Testis (tissue), 3 donors: ENCODE results near the gene IFNE. TPM values are rescaled to one million over a fixed set of nuclear protein-coding genes. Genes with fewer than 3 reads are reported as not detected.

Experiments
- DNase-seq: peaks from one replicate; pipeline ENCODE4 v3.0.0-alpha.2; 2019
- H3K27ac ChIP-seq, 2 donors: fragments of 200-600 bp; sonication (generic); one replicate each; pipeline ENCODE4 v1.5.1; 2019
- H3K27me3 ChIP-seq: fragments of 200-600 bp; sonication (generic); one replicate; pipeline ENCODE4 v1.5.1; 2019
- H3K36me3 ChIP-seq: fragments of 200-600 bp; sonication (generic); one replicate; pipeline ENCODE4 v1.5.1; 2017; ENCODE audit warnings: low read depth; ENCODE audit errors: missing control alignments
- H3K4me1 ChIP-seq: fragments of 200-600 bp; sonication (generic); one replicate; pipeline ENCODE4 v1.5.1; 2019
- H3K4me3 ChIP-seq, 2 donors: fragments of 200-600 bp; sonication (generic); one replicate each; pipeline ENCODE4 v1.5.1; 2017 to 2019
- H3K9me3 ChIP-seq: fragments of 200-600 bp; sonication (generic); one replicate; pipeline ENCODE4 v1.5.1; 2017
- POLR2A ChIP-seq: fragments of 450-650 bp; IDR thresholded peaks from one replicate; pipeline ENCODE4 v1.6.1; 2017; ENCODE audit warnings: antibody characterized with exemption, mild to moderate bottlenecking, moderate library complexity
- WGBS, 2 donors: methylation state at CpG; one replicate each; pipeline ENCODE4 v1.1.5; 2018; 5-methylcytosine and 5-hydroxymethylcytosine counted together
- intact Hi-C: fragments of 100-400 bp; cut with DNase I; formaldehyde crosslinking; loops from one replicate; pipeline ENCODE4 v1.15.1; 2023; ENCODE audit warnings: low total_unique reads
- polyA plus RNA-seq: library from polyadenylated mRNA; stranded (reverse); fragments of 350-450 nt; fragmentation: Illumina TruSeq; extraction: RNeasy Lipid Tissue Mini Kit (QIAGEN cat#74804); gene quantifications from one replicate; pipeline ENCODE4 v1.2.3, GENCODE V29; 2014; ENCODE audit warnings: low read depth, low replicate concordance; ENCODE audit not compliant: insufficient read depth
- total RNA-seq, 2 donors: library from RNA; depleted of rRNA; stranded (reverse); fragments of >200 nt; gene quantifications; one replicate each; pipeline ENCODE4 v1.2.3, GENCODE V29; 2016
- TF ChIP-seq, protein P1 (sequence below), 3 experiments: fragments of 450-650 bp in 2 of 3; fragments of 200-600 bp in 1 of 3; sonication (generic) in 1 of 3; IDR thresholded peaks; one replicate each; pipeline ENCODE4 v1.5.1; 2016 to 2019; ENCODE audit warnings: antibody characterized with exemption in 3 of 3, mild to moderate bottlenecking in 2 of 3, moderate library complexity in 1 of 3

IFNE gene
- total and polyA plus RNA-seq, 3 donors from 2014 or later: 0.47 TPM; not detected in 2

DNA sequence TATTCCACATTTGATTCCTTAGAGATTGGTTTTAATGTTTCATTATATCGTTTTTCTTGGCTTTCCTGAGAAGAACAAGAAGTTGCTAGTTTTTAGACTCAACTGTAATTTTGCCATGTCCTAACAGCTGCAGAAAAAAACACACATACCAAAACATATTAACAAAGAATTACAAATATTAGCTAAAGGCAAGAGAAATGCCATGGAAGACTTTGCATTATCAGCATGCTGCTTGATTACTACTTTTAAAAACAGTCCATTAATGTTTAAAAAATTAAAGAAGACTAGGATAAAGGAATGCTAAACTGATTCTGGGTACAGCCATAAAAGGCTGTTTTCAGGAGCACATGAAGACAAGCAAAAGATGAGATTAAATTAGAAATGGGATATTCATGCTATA lies 20.5 kb upstream of the IFNE start:
- Histone ChIP-seq H3K27me3 (no peaks in the 10 kb centered on the region), H3K36me3 (no peaks in the 10 kb centered on the region), H3K27ac (no peak overlapping the region), H3K9me3 (no peaks in the 10 kb centered on the region), H3K4me1 (no peaks in the 10 kb centered on the region), H3K4me3 (no peak overlapping the region)
- no peak for TF ChIP-seq POLR2A
- TF ChIP-seq, protein P1, sequence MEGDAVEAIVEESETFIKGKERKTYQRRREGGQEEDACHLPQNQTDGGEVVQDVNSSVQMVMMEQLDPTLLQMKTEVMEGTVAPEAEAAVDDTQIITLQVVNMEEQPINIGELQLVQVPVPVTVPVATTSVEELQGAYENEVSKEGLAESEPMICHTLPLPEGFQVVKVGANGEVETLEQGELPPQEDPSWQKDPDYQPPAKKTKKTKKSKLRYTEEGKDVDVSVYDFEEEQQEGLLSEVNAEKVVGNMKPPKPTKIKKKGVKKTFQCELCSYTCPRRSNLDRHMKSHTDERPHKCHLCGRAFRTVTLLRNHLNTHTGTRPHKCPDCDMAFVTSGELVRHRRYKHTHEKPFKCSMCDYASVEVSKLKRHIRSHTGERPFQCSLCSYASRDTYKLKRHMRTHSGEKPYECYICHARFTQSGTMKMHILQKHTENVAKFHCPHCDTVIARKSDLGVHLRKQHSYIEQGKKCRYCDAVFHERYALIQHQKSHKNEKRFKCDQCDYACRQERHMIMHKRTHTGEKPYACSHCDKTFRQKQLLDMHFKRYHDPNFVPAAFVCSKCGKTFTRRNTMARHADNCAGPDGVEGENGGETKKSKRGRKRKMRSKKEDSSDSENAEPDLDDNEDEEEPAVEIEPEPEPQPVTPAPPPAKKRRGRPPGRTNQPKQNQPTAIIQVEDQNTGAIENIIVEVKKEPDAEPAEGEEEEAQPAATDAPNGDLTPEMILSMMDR (IDR thresholded peaks at IDR 0.05): no peak
- WGBS, 2 donors: 71 to 76% methylated on average over 1 of the region's 1 CpG
- no peak for DNase-seq
- intact Hi-C loops: no loop called here

DNA sequence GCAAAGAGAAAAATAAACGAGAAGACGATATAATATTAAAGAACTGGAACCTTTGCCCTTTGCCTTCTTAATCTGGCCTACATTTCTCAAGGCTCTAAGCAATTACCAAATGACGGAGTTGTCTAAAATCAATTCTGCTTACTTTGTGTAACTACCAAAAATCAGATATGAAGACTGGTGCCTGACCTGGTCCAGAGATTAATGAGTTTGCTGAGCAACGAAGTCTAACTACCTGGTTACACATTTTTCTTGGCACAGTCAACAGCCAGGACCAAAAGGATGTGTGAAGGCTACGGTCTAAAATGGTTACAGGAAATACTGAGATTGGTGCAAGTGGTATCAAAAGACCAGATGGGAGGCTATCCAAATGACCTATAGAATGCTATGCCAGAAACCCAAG lies 17.8 kb upstream of the IFNE start:
- 82 to 89% methylated on average over 5 of the region's 5 CpGs for WGBS, 2 donors
- no peak for DNase-seq
- H3K27me3 ChIP-seq: no peaks in the 10 kb centered on the region
- H3K4me1 ChIP-seq: no peaks in the 10 kb centered on the region
- no peaks in the 10 kb centered on the region for H3K9me3 ChIP-seq
- H3K27ac ChIP-seq: no peak overlapping the region
- H3K36me3 ChIP-seq: no peaks in the 10 kb centered on the region
- no peak for TF ChIP-seq POLR2A
- TF ChIP-seq, protein P1 (IDR thresholded peaks at IDR 0.05): no peak
- intact Hi-C loops: no loop called here
- H3K4me3 ChIP-seq: no peak overlapping the region

DNA sequence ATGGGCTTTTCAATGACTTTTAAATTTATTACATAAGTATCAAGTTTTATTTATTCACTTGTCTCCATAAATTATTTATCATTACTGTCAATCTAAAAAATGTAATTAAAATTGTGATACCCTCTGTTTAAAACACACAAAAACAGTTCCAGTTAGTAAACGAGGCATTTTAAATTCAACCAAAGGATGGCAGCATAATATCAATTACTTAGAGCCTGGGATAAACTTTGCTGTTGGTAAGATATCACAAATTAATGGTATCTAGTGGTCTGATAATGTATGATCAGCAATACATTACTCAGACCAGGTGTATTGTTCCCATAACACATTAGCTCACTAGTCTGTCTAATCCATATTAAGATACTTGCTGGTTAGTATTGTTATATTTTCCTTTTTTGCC lies 9.6 kb upstream of the IFNE start:
- Histone ChIP-seq H3K27ac (no peak overlapping the region), H3K9me3 (no peaks in the 10 kb centered on the region), H3K4me3 (no peak overlapping the region), H3K36me3 (no peaks in the 10 kb centered on the region), H3K27me3 (no peaks in the 10 kb centered on the region), H3K4me1 (no peaks in the 10 kb centered on the region)
- TF ChIP-seq POLR2A: no peak
- TF ChIP-seq, protein P1 (IDR thresholded peaks at IDR 0.05): no peak
- DNase-seq: no peak
- intact Hi-C loops: no loop called here
- WGBS, 2 donors: 63 to 75% methylated on average over 1 of the region's 1 CpG

DNA sequence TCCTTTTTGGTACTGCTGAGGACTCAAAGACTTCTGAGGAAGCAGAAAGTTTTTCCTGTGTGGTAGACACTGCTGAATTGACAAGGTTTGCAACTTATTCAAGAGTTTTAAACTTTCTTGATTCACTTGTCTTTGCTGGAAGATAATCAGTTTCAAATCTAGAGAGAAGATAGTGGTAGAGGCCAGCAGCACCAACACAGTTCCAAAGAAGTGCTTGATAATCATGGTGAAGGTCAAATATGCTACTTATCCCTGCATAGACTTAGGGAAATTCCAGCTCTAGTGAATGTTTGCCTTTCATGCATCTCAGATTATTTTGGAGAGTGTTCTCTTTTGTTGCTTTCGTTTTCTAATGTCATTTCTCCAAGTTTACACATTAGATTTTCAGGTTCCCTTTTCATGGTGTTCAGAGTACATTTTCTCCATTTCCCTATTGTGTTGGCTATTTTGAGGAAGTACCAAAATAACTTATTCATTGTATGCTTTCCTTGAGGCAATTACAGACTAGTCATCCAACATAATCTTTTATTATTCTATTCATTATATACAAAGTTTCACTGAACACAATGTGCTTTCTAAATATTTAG lies 550 bp downstream of the IFNE start:
- Histone ChIP-seq H3K4me3 (no peak overlapping the region), H3K27ac (no peak overlapping the region), H3K36me3 (no peaks in the 10 kb centered on the region), H3K27me3 (no peaks in the 10 kb centered on the region), H3K9me3 (no peaks in the 10 kb centered on the region), H3K4me1 (no peaks in the 10 kb centered on the region)
- TF ChIP-seq POLR2A: no peak
- TF ChIP-seq, protein P1 (IDR thresholded peaks at IDR 0.05): no peak
- intact Hi-C loops: no loop called here
- WGBS, 2 donors: 35 to 46% methylated on average over 1 of the region's 1 CpG
- DNase-seq: no peak

DNA sequence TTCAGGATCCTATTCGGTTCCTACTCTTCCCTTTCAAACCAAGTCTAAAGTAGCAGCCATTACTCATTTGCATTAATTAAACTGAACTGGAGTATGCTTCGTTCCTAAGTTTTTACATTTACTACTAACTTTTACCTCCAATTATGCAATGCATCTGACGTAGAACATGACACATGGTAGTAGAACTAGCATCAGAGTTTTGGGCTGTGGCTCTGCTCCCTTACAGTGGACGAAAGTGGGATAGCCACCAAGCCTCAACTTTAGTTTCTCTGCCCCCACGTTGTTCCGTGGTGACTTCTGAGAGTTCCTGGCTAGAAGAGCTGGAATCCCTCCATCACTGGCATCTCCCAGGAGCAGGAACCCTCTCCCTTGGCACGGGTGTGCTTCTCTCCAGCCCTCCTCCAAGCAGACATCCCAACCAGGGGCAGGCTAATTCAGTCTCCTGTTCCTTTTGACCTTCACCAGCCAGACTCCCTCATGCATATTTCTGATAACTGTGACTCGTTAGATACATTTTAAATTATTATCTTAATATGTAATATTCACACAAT lies 2.9 kb downstream of the IFNE start:
- Histone ChIP-seq H3K27ac (no peak overlapping the region), H3K36me3 (no peaks in the 10 kb centered on the region), H3K4me3 (no peak overlapping the region), H3K9me3 (no peaks in the 10 kb centered on the region), H3K4me1 (no peaks in the 10 kb centered on the region), H3K27me3 (no peaks in the 10 kb centered on the region)
- DNase-seq: peak; percentile 68
- intact Hi-C loops: no loop called here
- WGBS, 2 donors: 49 to 52% methylated on average over 8 of the region's 8 CpGs
- TF ChIP-seq POLR2A: no peak
- TF ChIP-seq, protein P1 (IDR thresholded peaks at IDR 0.05): no peak
